Fibroblast of lung (primary cell): ENCODE results near the gene MELTF. TPM values are rescaled to one million over a fixed set of nuclear protein-coding genes. Genes with fewer than 3 reads are reported as not detected.

Experiments used
- DNase-seq, 2 donors: peaks; one replicate each; pipeline versions ENCODE4 v3.0.0 to v3.0.0-alpha.2; 2010; ENCODE audit warnings: low read depth in 2 of 2
- H2AFZ ChIP-seq: 2 replicates; pipeline ENCODE4 v1.5.1; 2012; ENCODE audit warnings: low read length, control low read depth, inconsistent platforms
- H3K27ac ChIP-seq: 2 replicates; pipeline ENCODE4 v1.5.1; 2011; ENCODE audit warnings: low read length, control low read depth; ENCODE audit not compliant: insufficient read depth
- H3K27me3 ChIP-seq: 2 replicates; pipeline ENCODE4 v1.5.1; 2011; ENCODE audit warnings: mild to moderate bottlenecking, low read length; ENCODE audit not compliant: control insufficient read depth, insufficient read depth
- H3K36me3 ChIP-seq: 2 replicates; pipeline ENCODE4 v1.5.1; 2011; ENCODE audit warnings: low read length; ENCODE audit not compliant: control insufficient read depth, insufficient read depth
- H3K4me1 ChIP-seq: 2 replicates; pipeline ENCODE4 v1.5.1; 2011; ENCODE audit warnings: low read length; ENCODE audit not compliant: control insufficient read depth, insufficient read depth; ENCODE audit errors: extremely low read depth
- H3K4me2 ChIP-seq: 2 replicates; pipeline ENCODE4 v1.5.1; 2011; ENCODE audit warnings: low read length, control low read depth; ENCODE audit not compliant: insufficient read depth; ENCODE audit errors: extremely low read depth
- H3K4me3 ChIP-seq, 4 experiments: fragments of 200-600 bp in 1 of 4; sonication (generic) in 1 of 4; replicated peaks in 1 of 4; 2 replicates each; pipeline ENCODE4 v1.5.1; 2011 to 2016; ENCODE audit warnings: low read length in 4 of 4, low read depth in 3 of 4, mild to moderate bottlenecking in 3 of 4, control low read depth in 2 of 4, inconsistent platforms in 1 of 4, mixed read lengths in 1 of 4; ENCODE audit not compliant: insufficient read depth in 1 of 4; ENCODE audit errors: control extremely low read depth in 1 of 4
- H3K79me2 ChIP-seq: 2 replicates; pipeline ENCODE4 v1.5.1; 2012; ENCODE audit warnings: mild to moderate bottlenecking, low read length, inconsistent platforms; ENCODE audit not compliant: control insufficient read depth, insufficient read depth
- H3K9ac ChIP-seq: 2 replicates; pipeline ENCODE4 v1.5.1; 2011; ENCODE audit warnings: mild to moderate bottlenecking, low read length, control low read depth; ENCODE audit not compliant: insufficient read depth
- H3K9me3 ChIP-seq: 2 replicates; pipeline ENCODE4 v1.5.1; 2012; ENCODE audit warnings: low read depth, low read length; ENCODE audit not compliant: control insufficient read depth, insufficient read depth
- H4K20me1 ChIP-seq: 2 replicates; pipeline ENCODE4 v1.5.1; 2011; ENCODE audit warnings: low read length; ENCODE audit not compliant: control insufficient read depth, insufficient read depth; ENCODE audit errors: extremely low read depth
- CTCF ChIP-seq, 2 donors: IDR thresholded peaks in 1 of 2; conservative IDR thresholded peaks in 1 of 2; 1 replicate in 1 of 2; 2 replicates in 1 of 2; pipeline ENCODE4 v1.5.1; 2011 to 2012; ENCODE audit warnings: low read length in 2 of 2, control low read depth in 1 of 2, inconsistent platforms in 1 of 2, low read depth in 1 of 2, mild to moderate bottlenecking in 1 of 2
- EZH2 ChIP-seq: IDR thresholded peaks from 2 replicates; pipeline ENCODE4 v1.5.1; 2012; ENCODE audit warnings: low read length, control low read depth, mild to moderate bottlenecking; ENCODE audit errors: missing control alignments
- polyA plus RNA-seq, 2 donors: library from polyadenylated mRNA; depleted of rRNA in 1 of 2; stranded (reverse) in 1 of 2; unstranded in 1 of 2; fragments of >200 nt; gene quantifications; 2 replicates each; pipeline ENCODE4 v1.2.1, GENCODE V29; 2011 to 2012; ENCODE audit warnings: missing spikeins in 1 of 2
- total RNA-seq: library from RNA; depleted of rRNA; stranded (reverse); fragments of >200 nt; gene quantifications from 2 replicates; pipeline ENCODE4 v1.2.1, GENCODE V29; 2014

Gene MELTF
- total and polyA plus RNA-seq, 2 donors (not counting 1 experiment from before 2014, with no cell fraction given) = 2.7 to 5.0 TPM

- no peak overlapping the region for H3K4me3 ChIP-seq
- H3K27ac ChIP-seq = no peak overlapping the region
- no peaks in the 10 kb centered on the region for H3K9me3 ChIP-seq
- no peaks in the 10 kb centered on the region for H3K79me2 ChIP-seq
- no peak overlapping the region for H3K4me2 ChIP-seq
- no peak overlapping the region for H2AFZ ChIP-seq
- no peaks in the 10 kb centered on the region for H3K36me3 ChIP-seq
- no peaks in the 10 kb centered on the region for H3K27me3 ChIP-seq
- no peaks in the 10 kb centered on the region for H3K4me1 ChIP-seq
- H4K20me1 ChIP-seq = no peaks in the 10 kb centered on the region
- H3K9ac ChIP-seq = no peak overlapping the region
- TF ChIP-seq EZH2 (no peak), CTCF (conservative IDR thresholded peaks at IDR 0.05 in 1 of 2, IDR thresholded peaks at IDR 0.05 in 1 of 2; ENCODE audit: low read depth in 1 of 2, low read length in 2 of 2) (no peak)
- no peak for DNase-seq
These were observed 64.4 kb downstream of the MELTF start for GRCh38 chr3:196965112-196965803.

GRCh38 chr3:196963631-196963953, 66.0 kb downstream of the MELTF start:
- H3K27ac ChIP-seq = no peak overlapping the region
- no peak overlapping the region for H2AFZ ChIP-seq
- DNase-seq = no peak
- no peaks in the 10 kb centered on the region for H4K20me1 ChIP-seq
- H3K36me3 ChIP-seq = no peaks in the 10 kb centered on the region
- no peak overlapping the region for H3K4me3 ChIP-seq
- H3K4me2 ChIP-seq = no peak overlapping the region
- no peaks in the 10 kb centered on the region for H3K79me2 ChIP-seq
- no peaks in the 10 kb centered on the region for H3K27me3 ChIP-seq
- TF ChIP-seq EZH2 (no peak), CTCF (conservative IDR thresholded peaks at IDR 0.05 in 1 of 2, IDR thresholded peaks at IDR 0.05 in 1 of 2; ENCODE audit: low read depth in 1 of 2, low read length in 2 of 2) (no peak)
- H3K9me3 ChIP-seq = no peaks in the 10 kb centered on the region
- no peaks in the 10 kb centered on the region for H3K4me1 ChIP-seq
- H3K9ac ChIP-seq = no peak overlapping the region

- DNase-seq = no peak
- Histone ChIP-seq H4K20me1 (no peaks in the 10 kb centered on the region), H3K9me3 (no peaks in the 10 kb centered on the region), H2AFZ (no peak overlapping the region), H3K36me3 (no peaks in the 10 kb centered on the region), H3K4me2 (no peak overlapping the region), H3K4me1 (no peaks in the 10 kb centered on the region), H3K4me3 (no peak overlapping the region), H3K9ac (no peak overlapping the region), H3K79me2 (no peaks in the 10 kb centered on the region), H3K27me3 (no peaks in the 10 kb centered on the region), H3K27ac (no peak overlapping the region)
- TF ChIP-seq CTCF (conservative IDR thresholded peaks at IDR 0.05 in 1 of 2, IDR thresholded peaks at IDR 0.05 in 1 of 2; ENCODE audit: low read depth in 1 of 2, low read length in 2 of 2) = no peak
- TF ChIP-seq EZH2 = no peak
These were observed 66.5 kb downstream of the MELTF start for GRCh38 chr3:196962930-196963630.
